ENCODE results near the gene UQCR10.

UQCR10 gene

GRCh38 chr22:29767171-29768051 lies at the start of gene UQCR10:
Gene UQCR10 (plus strand): TSS chr22:29767369. CDS start chr22:29767399, 30 bp downstream.
- peak; percentile 81 to 93 (median 86) for DNase-seq

DNA sequence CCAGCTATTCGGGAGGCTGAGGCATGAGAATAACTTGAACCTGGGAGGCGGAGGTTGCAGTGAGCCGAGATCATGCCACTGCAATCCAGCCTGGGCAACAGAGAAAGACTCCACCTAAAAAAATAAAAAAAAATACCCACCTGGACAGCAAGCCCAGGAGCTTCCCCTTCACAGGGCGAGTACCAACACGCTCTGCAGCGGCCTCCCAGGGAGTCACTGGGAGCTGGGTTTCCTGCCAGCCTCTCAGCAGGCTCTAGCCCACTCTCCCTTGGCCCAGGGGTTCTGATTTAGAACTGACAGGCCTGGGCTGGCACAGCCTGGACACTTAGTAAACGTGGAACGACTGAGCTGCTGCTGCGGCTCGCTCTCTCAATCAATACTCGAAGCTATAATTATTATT lies 49.4 kb upstream of the UQCR10 start:
- no peak for DNase-seq

- DNase-seq, result no peak
Measured at GRCh38 chr22:29718949-29719898, 47.9 kb upstream of the UQCR10 start.

DNA sequence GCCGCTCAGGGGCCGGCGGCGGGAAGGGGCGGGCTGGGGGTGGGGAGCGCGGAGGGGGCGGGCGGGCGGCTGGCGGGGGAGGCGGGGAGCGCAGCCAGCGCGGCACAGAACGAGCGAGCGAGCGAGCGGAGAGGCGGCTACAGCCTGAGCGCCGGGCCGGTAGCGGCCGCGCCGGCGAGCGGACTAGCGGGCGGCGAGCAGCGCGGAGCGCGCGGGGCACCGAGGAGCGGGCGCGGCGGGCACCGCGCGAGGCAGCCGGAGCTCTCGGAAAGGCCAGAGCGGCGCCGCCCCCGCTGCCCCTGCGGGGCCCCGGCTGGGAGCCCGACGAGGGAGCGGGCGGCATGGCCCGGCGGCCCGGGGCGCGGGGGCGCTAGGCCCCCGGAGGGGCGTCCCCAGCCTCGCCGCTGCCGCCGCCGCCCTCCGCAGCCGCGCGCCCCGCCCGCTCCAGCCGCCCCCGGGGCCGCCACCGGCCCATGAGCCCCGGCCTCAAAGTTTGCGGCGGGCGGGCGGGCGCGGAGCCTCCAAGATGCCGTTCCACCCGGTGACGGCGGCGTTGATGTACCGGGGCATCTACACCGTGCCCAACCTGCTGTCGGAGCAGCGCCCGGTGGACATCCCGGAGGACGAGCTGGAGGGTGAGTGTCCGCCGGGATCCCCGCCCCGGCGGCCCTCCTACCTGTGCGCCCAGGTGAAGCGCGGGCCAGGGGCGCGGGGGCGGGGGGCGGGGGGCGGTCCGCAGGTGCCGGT lies 47.1 kb upstream of the UQCR10 start, which contains the start of gene CABP7:
TSS of gene CABP7 (plus strand) at position 105 of the 747 bp plus-strand sequence. CDS start at position 527, 422 bp downstream.
- DNase-seq, result no peak

- DNase-seq, result no peak
Measured at GRCh38 chr22:29720811-29721323, 46.3 kb upstream of the UQCR10 start.

GRCh38 chr22:29722151-29722550 lies 45.0 kb upstream of the UQCR10 start:
- DNase-seq, result no peak

- DNase-seq, result no peak
Measured at GRCh38 chr22:29722587-29722986, 44.6 kb upstream of the UQCR10 start.

- no peak for DNase-seq
Measured at GRCh38 chr22:29723766-29724165, 43.4 kb upstream of the UQCR10 start.

DNA sequence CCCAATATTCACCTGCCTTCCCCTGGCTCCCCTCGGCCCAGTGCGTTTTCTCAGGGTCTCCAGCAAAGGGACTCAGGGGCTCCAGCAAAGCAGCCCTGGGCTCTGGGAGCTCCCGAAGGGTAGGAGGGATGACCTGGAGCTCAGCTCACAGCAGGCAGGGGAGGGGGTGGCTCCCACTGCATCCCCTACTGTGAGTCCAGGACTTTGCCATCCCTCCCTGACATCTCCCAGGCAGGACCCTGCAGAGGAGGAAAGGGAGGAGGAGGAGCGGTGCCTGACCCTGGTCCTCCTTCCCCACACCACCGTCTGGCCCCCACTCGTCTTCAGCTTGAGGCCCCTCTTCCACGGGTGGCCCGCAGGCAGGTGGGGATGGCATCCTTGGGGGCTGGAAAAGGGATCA lies 42.3 kb upstream of the UQCR10 start:
- no peak for DNase-seq

- no peak for DNase-seq
Measured at GRCh38 chr22:29726106-29726505, 41.1 kb upstream of the UQCR10 start.

DNA sequence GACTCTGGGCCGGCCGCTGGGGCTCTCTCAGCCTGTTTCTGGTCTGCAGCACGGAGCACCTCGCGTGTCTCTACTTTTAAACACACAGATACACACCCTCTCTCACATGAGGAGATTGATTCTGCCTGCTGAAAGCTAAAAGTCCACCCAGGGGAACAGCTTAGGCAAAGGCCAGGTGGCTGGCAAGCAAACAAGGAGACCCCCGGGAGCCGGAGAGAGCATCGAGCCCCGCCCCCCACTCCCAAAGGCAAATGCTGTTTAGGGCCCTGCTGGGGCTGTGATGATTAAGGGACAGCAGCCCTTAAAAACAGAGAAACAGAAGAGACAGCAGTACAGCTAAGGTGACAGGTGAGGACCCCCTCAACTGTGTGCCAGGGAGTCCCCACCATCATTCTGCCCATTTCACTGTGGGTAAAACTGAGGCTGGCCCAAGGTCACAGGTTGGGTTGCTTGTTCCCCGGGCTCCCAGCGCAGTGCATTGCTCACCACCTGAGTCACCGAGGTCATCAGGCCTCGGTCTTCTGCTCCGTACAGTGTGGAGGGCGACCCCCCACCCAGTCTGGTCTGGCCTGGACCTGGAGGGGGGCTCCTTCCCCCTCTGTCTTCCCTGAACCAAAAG lies 40.5 kb upstream of the UQCR10 start:
- no peak for DNase-seq

DNA sequence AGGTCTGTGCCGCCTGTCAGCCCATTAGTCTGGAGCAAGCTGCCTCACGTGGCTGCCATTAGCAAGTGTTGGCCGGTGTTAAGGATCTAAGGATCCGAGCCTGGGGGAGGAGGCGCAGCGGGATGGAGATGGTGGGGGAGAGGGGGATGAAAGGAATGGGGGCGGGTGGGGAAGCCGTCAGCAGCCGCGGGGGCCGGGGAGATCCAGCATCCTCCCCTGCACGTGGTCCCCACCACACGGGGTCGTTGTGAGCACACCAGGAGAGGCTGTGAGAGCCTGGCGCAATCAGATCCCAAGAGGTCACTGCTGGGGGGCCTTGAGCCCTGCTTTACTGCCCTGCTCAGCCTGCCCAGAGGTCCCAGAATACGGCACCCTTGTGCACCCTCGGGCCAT lies 40.0 kb upstream of the UQCR10 start:
- DNase-seq, result no peak

GRCh38 chr22:29729161-29729560 lies 38.0 kb upstream of the UQCR10 start:
- DNase-seq, result no peak

DNA sequence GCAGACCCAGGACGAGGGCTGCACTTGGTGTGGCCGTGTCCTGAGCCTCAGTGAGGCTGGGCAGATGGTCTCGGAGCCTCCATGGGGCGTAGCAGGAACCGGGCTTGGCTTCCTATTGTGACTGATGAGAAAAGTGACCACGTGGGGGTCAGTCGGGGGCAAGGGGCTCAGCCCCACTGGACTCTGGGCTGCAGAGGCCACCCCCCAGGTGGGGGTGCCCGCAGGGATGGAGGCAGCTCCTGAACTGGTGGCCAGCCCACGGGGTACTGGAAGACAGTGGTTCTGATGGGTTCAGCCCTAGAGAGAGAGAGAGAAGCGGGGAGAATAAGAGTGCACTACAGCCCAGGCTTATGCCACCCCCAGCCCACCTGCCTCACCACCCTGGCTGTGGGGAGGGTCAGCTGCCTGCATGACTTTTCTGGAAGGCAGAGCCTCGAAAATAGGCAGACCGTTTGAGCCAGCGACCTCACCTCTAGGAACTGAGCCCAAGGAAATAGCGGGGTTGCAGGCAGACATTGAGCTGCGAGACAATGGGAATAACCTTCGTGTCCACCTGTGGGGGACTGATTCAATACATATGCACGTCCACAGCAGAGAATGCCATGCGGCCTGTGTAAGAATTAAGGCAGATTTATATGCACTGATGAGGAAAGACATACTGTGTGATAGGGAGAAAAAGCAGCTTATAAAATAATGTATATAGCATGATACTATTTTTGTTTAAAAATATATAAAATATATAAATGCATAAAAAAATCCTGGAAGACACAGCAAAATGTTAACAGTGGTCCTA lies 35.9 kb upstream of the UQCR10 start:
- DNase-seq, result no peak

DNA sequence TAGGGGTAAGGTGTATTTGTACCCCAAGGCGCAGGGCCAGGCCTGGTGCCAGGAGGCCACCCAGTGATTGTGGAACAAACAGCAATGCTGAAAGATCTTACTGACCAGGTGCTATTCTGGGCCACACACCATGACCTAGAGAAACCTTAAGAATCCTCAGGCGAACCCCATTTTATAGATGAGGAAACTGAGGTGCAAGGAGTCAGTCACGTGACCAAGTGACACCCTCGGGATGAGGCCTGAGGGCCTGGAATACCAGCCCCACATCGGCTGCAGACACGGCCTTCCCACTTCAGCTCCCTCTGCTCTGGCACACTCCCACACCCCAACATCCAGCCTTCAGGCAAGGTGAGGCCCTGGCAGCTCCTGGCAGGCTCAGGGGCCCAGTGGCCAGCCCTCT lies 34.3 kb upstream of the UQCR10 start:
- DNase-seq, result no peak

- DNase-seq, result no peak
Measured at GRCh38 chr22:29733362-29734201, 33.6 kb upstream of the UQCR10 start.

DNA sequence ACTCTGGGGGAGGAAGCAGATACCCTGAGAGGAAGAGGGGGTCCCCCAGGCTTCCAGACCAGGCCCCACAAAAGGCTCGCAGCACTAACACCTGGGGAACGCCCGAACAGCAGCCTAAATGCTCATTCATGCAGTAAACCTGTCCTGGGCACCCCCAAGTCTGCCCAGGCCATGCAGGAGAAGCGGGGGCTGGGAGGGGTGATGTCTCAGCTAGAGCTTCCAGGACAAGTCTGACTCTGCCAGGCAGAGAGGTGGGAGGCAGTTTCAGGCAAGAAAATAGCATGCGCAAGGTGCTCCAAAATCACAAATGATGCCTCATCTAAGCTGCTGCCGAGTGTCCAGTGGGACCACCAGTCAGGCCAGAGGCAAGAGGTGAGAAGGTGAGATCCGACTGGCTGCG lies 32.8 kb upstream of the UQCR10 start:
- no peak for DNase-seq

DNA sequence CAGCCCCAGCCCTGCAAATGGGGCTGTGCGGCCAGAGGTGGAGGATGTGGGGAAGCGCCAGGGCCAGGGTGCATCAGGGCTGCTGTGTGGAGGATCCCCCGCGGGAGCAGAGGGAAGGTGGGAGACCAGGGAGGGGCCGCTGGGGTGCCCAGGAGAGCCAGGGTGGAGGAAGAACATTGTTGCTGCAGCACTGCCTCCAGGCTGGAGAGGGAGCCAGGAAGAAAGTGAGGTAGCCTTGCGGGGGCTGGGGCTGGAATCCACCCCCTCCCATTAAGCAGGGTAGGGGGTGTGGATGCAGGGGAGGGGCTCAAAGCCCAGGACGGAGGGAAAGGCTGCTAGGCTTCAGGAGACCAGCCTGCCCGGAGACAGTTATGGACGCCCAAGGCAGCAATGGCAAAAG lies 32.3 kb upstream of the UQCR10 start:
- DNase-seq, result no peak

GRCh38 chr22:29735416-29735815 lies 31.8 kb upstream of the UQCR10 start:
- no peak for DNase-seq

Measured in activated CD4-positive, CD25-positive, alpha-beta regulatory T cell (primary cell).